ACC112 (cell line): ENCODE measurements around the gene MT1M.
A peak's percentile ranks its signal among the peaks of the same experiment; 100 is the strongest.

Source experiments
- H2AFZ ChIP-seq: fragments of 200-600 bp; sonication (generic); one replicate; pipeline ENCODE4 v1.6.0; 2017; ENCODE audit warnings: antibody characterized with exemption, low read length; ENCODE audit not compliant: unreplicated experiment
- H3K27ac ChIP-seq: fragments of 200-600 bp; sonication (generic); 2 replicates; pipeline ENCODE4 v1.5.1; 2014; ENCODE audit warnings: low read depth, mild to moderate bottlenecking, antibody characterized with exemption, low read length, moderate library complexity
- H3K27me3 ChIP-seq: fragments of 200-600 bp; sonication (generic); 2 replicates; pipeline ENCODE4 v1.6.1; 2014; ENCODE audit warnings: mild to moderate bottlenecking, antibody characterized with exemption, low read length, moderate library complexity, mixed read lengths; ENCODE audit not compliant: insufficient read depth
- H3K36me3 ChIP-seq: fragments of 200-600 bp; sonication (generic); 2 replicates; pipeline ENCODE4 v1.6.1; 2016; ENCODE audit warnings: mild to moderate bottlenecking, antibody characterized with exemption, low read length, moderate library complexity, mixed read lengths; ENCODE audit not compliant: insufficient read depth
- H3K4me1 ChIP-seq: fragments of 200-600 bp; sonication (generic); one replicate; pipeline ENCODE4 v1.6.1; 2016; ENCODE audit warnings: low read length, mixed read lengths; ENCODE audit not compliant: insufficient read depth, unreplicated experiment, control insufficient read depth
- H3K4me3 ChIP-seq: fragments of 200-600 bp; sonication (generic); 2 replicates; pipeline ENCODE4 v1.5.1; 2014; ENCODE audit warnings: mild to moderate bottlenecking, low read depth, low read length
- H3K79me2 ChIP-seq: fragments of 200-600 bp; sonication (generic); one replicate; pipeline ENCODE4 v1.6.0; 2016; ENCODE audit warnings: low read length; ENCODE audit not compliant: control insufficient read depth, unreplicated experiment, insufficient read depth

The MT1M gene

GRCh38 chr16:56628486-56629350 is 3.7 kb upstream of the MT1M start:
- no peak overlapping the region for H3K4me3 ChIP-seq
- no peak overlapping the region for H2AFZ ChIP-seq
- no peak overlapping the region for H3K27ac ChIP-seq
- H3K79me2 ChIP-seq = peaks cover 21% of the 10 kb centered on the region
- H3K36me3 ChIP-seq = no peaks in the 10 kb centered on the region
- no peaks in the 10 kb centered on the region for H3K27me3 ChIP-seq
- H3K4me1 ChIP-seq = peaks cover 8% of the 10 kb centered on the region

DNA sequence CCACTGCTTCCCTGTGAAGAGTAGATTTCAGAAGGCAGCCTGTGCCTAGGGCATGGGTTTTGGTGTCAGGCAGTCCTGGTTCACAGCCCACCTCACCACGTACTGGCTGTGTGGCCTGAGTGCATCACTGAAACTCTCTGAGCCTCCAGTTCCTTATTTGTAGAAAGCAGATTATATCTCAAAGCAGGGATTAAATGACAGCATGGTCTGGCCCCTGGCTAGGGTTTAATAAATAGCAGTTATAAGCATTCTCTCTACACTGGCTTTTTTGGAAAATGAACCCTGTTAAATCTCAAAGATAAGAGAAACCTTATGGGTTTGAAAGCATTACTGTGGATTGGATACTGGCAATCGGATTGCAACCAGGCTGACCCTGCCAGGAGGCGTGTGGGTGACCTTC is 2.9 kb upstream of the MT1M start:
- no peaks in the 10 kb centered on the region for H3K27me3 ChIP-seq
- no peak overlapping the region for H2AFZ ChIP-seq

GRCh38 chr16:56630134-56630533 is 2.3 kb upstream of the MT1M start:
- Histone ChIP-seq H3K4me3 (no peak overlapping the region), H3K27me3 (no peaks in the 10 kb centered on the region), H3K27ac (no peak overlapping the region), H3K36me3 (no peaks in the 10 kb centered on the region), H3K4me1 (peaks cover 3% of the 10 kb centered on the region), H3K79me2 (peaks cover 17% of the 10 kb centered on the region), H2AFZ (no peak overlapping the region)

More for the DNA sequence above, 2.9 kb upstream of the MT1M start:
- no peaks in the 10 kb centered on the region for H3K36me3 ChIP-seq
- H3K27ac ChIP-seq = no peak overlapping the region
- H3K4me3 ChIP-seq = no peak overlapping the region
- peaks cover 21% of the 10 kb centered on the region for H3K79me2 ChIP-seq
- peaks cover 8% of the 10 kb centered on the region for H3K4me1 ChIP-seq

GRCh38 chr16:56631197-56631596 is 1.3 kb upstream of the MT1M start:
- no peaks in the 10 kb centered on the region for H3K36me3 ChIP-seq
- no peak overlapping the region for H2AFZ ChIP-seq
- H3K4me1 ChIP-seq = peaks cover 3% of the 10 kb centered on the region
- no peaks in the 10 kb centered on the region for H3K27me3 ChIP-seq
- peak overlapping the region; percentile 82 for H3K4me3 ChIP-seq
- H3K79me2 ChIP-seq = peaks cover 6% of the 10 kb centered on the region
- H3K27ac ChIP-seq = no peak overlapping the region

DNA sequence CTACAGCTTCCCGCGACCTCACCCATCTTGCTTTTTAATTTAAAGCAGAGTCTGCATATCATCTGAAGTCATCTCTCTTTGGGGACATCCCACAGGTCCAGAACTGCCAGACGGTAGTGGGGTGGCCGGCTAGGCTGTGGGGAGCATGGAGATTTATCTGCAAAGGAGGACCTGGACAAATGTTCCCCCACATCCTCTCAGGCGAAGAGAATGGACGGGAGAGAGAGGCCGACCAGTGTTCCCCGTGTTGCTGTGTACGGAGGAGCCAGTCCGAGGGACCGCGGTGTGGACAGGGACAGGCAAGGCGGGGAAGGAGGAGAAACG is 665 bp upstream of the MT1M start:
- Histone ChIP-seq H3K4me3 (peak overlapping the region; percentile 82), H3K27ac (peak overlapping the region; percentile 10; the same call in 1 of the 2 replicates), H3K79me2 (peaks cover under 1% of the 10 kb centered on the region), H3K4me1 (peaks cover 3% of the 10 kb centered on the region), H3K27me3 (no peaks in the 10 kb centered on the region), H2AFZ (peak overlapping the region; percentile 66), H3K36me3 (no peaks in the 10 kb centered on the region)

- no peaks in the 10 kb centered on the region for H3K4me1 ChIP-seq
- no peaks in the 10 kb centered on the region for H3K79me2 ChIP-seq
- peak overlapping the region; percentile 82 for H3K4me3 ChIP-seq
- H3K27me3 ChIP-seq = 0 out of 2 replicates have a peak, but pooled peaks cover 5% of the 10 kb centered on the region
- peak overlapping the region; percentile 95 for H2AFZ ChIP-seq
- no peaks in the 10 kb centered on the region for H3K36me3 ChIP-seq
- H3K27ac ChIP-seq = no peak overlapping the region
These were observed 448 bp downstream of the MT1M start for GRCh38 chr16:56632848-56633365.

DNA sequence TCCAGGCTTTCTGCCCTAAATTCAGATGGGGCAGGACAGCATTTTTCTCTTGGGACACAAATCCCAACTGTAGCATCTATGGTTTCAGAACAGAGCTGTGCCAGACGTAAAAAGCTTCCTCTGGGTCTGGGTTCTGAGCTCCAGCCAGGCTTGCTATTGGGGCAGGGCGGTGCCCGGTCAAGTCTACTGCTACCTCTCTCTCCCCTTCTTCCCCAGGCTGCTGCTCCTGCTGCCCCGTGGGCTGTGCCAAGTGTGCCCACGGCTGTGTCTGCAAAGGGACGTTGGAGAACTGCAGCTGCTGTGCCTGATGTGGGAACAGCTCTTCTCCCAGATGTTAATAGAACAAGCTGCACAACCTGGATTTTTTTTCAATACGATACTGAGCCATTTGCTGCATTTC is 1.1 kb downstream of the MT1M start:
- Histone ChIP-seq H3K4me3 (no peak overlapping the region; the same call in 1 of the 2 replicates), H3K27me3 (0 out of 2 replicates have a peak, but pooled peaks cover 6% of the 10 kb centered on the region), H3K4me1 (peaks cover under 1% of the 10 kb centered on the region), H3K36me3 (no peaks in the 10 kb centered on the region), H3K79me2 (no peaks in the 10 kb centered on the region), H3K27ac (no peak overlapping the region), H2AFZ (no peak overlapping the region)

GRCh38 chr16:56634715-56635440 is 2.4 kb downstream of the MT1M start:
- Histone ChIP-seq H3K27me3 (peaks cover 9% of the 10 kb centered on the region; the same call in 1 of the 2 replicates), H3K4me3 (no peak overlapping the region), H3K79me2 (no peaks in the 10 kb centered on the region), H2AFZ (no peak overlapping the region), H3K4me1 (peaks cover 8% of the 10 kb centered on the region), H3K36me3 (no peaks in the 10 kb centered on the region), H3K27ac (no peak overlapping the region)

- no peak overlapping the region for H2AFZ ChIP-seq
- no peaks in the 10 kb centered on the region for H3K79me2 ChIP-seq
- H3K36me3 ChIP-seq = no peaks in the 10 kb centered on the region
- H3K4me1 ChIP-seq = peaks cover 8% of the 10 kb centered on the region
- no peak overlapping the region for H3K27ac ChIP-seq
- no peak overlapping the region for H3K4me3 ChIP-seq
- H3K27me3 ChIP-seq = peaks cover 9% of the 10 kb centered on the region; the same call in 1 of the 2 replicates
These were observed 3.0 kb downstream of the MT1M start for GRCh38 chr16:56635441-56635967.

DNA sequence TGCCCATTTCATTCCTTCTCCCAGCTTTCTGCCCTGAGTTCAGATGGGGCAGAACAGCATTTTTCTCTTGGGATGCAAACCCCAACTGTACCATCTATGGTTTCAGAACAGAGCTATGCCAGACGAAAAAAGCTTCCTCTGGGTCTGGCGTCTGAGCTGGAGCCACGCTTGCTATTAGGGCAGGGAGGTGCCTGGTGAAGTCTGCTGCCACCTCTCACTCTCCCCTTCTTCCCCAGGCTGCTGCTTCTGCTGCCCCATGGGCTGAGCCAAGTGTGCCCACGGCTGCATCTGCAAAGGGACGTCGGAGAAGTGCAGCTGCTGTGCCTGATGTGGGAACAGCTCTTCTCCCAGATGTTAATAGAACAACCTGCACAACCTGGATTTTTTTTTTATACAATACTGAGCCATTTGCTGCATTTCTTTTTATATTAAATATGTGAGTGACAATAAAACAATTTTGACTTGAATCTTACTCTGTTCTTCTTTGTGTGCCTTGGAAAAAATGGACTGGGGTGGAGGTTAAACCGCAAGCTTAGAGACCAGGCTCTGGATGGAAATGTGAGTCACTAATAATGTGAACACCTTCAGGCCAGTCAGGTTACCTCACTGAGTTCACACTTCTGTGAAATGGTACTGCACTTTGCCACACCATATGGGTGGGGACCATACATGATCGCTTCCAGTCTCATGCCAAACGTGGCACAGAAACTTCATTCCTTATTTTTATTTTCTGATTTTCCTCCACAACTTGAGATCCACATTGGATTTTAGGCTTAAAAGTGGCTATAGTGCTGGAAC is 4.4 kb downstream of the MT1M start:
- no peak overlapping the region for H2AFZ ChIP-seq
- no peak overlapping the region for H3K4me3 ChIP-seq
- H3K27me3 ChIP-seq = peaks cover 9% of the 10 kb centered on the region; the same call in 1 of the 2 replicates
- no peaks in the 10 kb centered on the region for H3K79me2 ChIP-seq
- H3K27ac ChIP-seq = no peak overlapping the region
- H3K36me3 ChIP-seq = no peaks in the 10 kb centered on the region
- peaks cover 8% of the 10 kb centered on the region for H3K4me1 ChIP-seq
